Panc1 (cell line): ENCODE data around the gene KCNG2. TPM values are rescaled to one million over a fixed set of nuclear protein-coding genes. Genes with fewer than 3 reads are reported as not detected.

ENCODE experiments used
- ATAC-seq: fragments of 200-7000 bp; cut with Tn5 transposase; 2 replicates; pipeline ENCODE4 v1.9.1; 2020; ENCODE audit warnings: mild to moderate bottlenecking, moderate library complexity
- BruUV-seq: library from RNA; stranded (reverse); fragments of 400-500 nt; replicated peaks from 2 replicates; lab custom pipeline; 2021; lab: Mats Ljungman, UMichigan
- CTCF ChIA-PET: fragments of 300-600 bp; sonication (Branson Sonifier 250); formaldehyde crosslinking; loops from one replicate; lab custom pipeline; 2022; ENCODE audit warnings: antibody characterized with exemption; lab: Charles Lee
- POLR2A ChIA-PET: fragments of 300-600 bp; sonication (Branson Sonifier 250); formaldehyde crosslinking; loops from one replicate; lab custom pipeline; 2022; ENCODE audit warnings: antibody characterized with exemption; lab: Charles Lee
- DNase-seq: peaks from one replicate; pipeline ENCODE4 v3.0.0-alpha.2; 2010; ENCODE audit warnings: low read depth, low spot score
- H3K27ac ChIP-seq: 2 replicates; pipeline ENCODE4 v1.5.1; 2011; ENCODE audit warnings: mild to moderate bottlenecking, low read length, inconsistent platforms
- H3K27me3 ChIP-seq: fragments of 200-500 bp; sonication (Bioruptor generic); 2 replicates; pipeline ENCODE4 v1.6.0; 2014; ENCODE audit warnings: low read length, inconsistent platforms; ENCODE audit not compliant: control insufficient read depth, insufficient read depth
- H3K36me3 ChIP-seq: fragments of 200-500 bp; sonication (Bioruptor generic); 2 replicates; pipeline ENCODE4 v1.5.1; 2014; ENCODE audit warnings: inconsistent platforms, mild to moderate bottlenecking, low read length, moderate library complexity; ENCODE audit not compliant: control insufficient read depth, insufficient read depth
- H3K4me1 ChIP-seq: 2 replicates; pipeline ENCODE4 v1.5.1; 2011; ENCODE audit warnings: inconsistent platforms, mild to moderate bottlenecking, low read length, moderate library complexity; ENCODE audit not compliant: control insufficient read depth, insufficient read depth
- H3K4me3 ChIP-seq, 2 experiments: 2 replicates each; pipeline ENCODE4 v1.5.1; 2011 to 2012; ENCODE audit warnings: low read depth in 2 of 2, low read length in 2 of 2, mild to moderate bottlenecking in 2 of 2, inconsistent platforms in 1 of 2, moderate library complexity in 1 of 2
- H3K9me3 ChIP-seq: fragments of 200-500 bp; sonication (Bioruptor generic); 2 replicates; pipeline ENCODE4 v1.5.1; 2014; ENCODE audit warnings: low read depth, mild to moderate bottlenecking, inconsistent platforms, low read length, moderate library complexity; ENCODE audit not compliant: control insufficient read depth, insufficient read depth
- CTCF ChIP-seq: fragments of 450-650 bp; IDR thresholded peaks from 2 replicates; pipeline ENCODE4 v1.5.1; 2017; ENCODE audit warnings: mild to moderate bottlenecking
- POLR2AphosphoS5 ChIP-seq: IDR thresholded peaks from 2 replicates; pipeline ENCODE4 v1.6.1; 2012; ENCODE audit warnings: mild to moderate bottlenecking, low read depth, low read length, moderate library complexity
- REST ChIP-seq, 2 experiments: IDR thresholded peaks; 2 replicates each; pipeline ENCODE4 v1.6.1; 2011 to 2012; ENCODE audit warnings: low read depth in 2 of 2, control low read depth in 1 of 2, low read length in 1 of 2, mild to moderate bottlenecking in 1 of 2, moderate library complexity in 1 of 2; ENCODE audit not compliant: insufficient read depth in 1 of 2
- SIN3A ChIP-seq: IDR thresholded peaks from 2 replicates; pipeline ENCODE4 v1.6.1; 2012; ENCODE audit warnings: low read depth, mild to moderate bottlenecking, low read length, moderate library complexity, borderline replicate concordance; ENCODE audit not compliant: insufficient read depth
- TCF7L2 ChIP-seq: IDR thresholded peaks from 2 replicates; pipeline ENCODE4 v1.6.1; 2011; ENCODE audit warnings: mild to moderate bottlenecking, low read depth, low read length, inconsistent platforms
- in situ Hi-C: cut with HindIII; loops from 2 replicates; pipeline ENCODE4 v1.10.0; 2016; ENCODE audit warnings: low sequenced_read_pairs, low pct_unique_long_range_greater_than_20kb
- intact Hi-C: fragments of 100-400 bp; cut with micrococcal nuclease; formaldehyde crosslinking; loops from one replicate; pipeline ENCODE4 v1.10.0; 2022; ENCODE audit not compliant: unreplicated experiment
- total RNA-seq: library from RNA; stranded (reverse); gene quantifications from one replicate; pipeline ENCODE4 v1.2.1, GENCODE V29; 2021; ENCODE audit not compliant: unreplicated experiment

KCNG2 gene
- total RNA-seq, 1 experiment from 2014 or later, result not detected

- H3K9me3 ChIP-seq, result no peaks in the 10 kb centered on the region
- in situ Hi-C loops, result no loop called here
- POLR2A ChIA-PET, result no interaction called here
- BruUV-seq, result no TSS peak
- ATAC-seq (no peak), DNase-seq (no peak)
- no peak for TF ChIP-seq POLR2AphosphoS5
- no peak for TF ChIP-seq CTCF
- TF ChIP-seq TCF7L2, result no peak
- TF ChIP-seq REST (IDR thresholded peaks at IDR 0.05; ENCODE audit: insufficient read depth in 1 of 2, low read depth in 2 of 2, low read length in 1 of 2), result no peak
- 0 out of 2 replicates have a peak, but pooled peaks cover 3% of the 10 kb centered on the region for H3K4me1 ChIP-seq
- no peak overlapping the region for H3K27ac ChIP-seq
- CTCF ChIA-PET, result no interaction called here
- peaks cover 5% of the 10 kb centered on the region; the same call in 1 of the 2 replicates for H3K27me3 ChIP-seq
- H3K4me3 ChIP-seq, result no peak overlapping the region
- H3K36me3 ChIP-seq, result no peaks in the 10 kb centered on the region
- intact Hi-C loops, result no loop called here
These were observed 3.5 kb downstream of the KCNG2 start for GRCh38 chr18:79801217-79801616.

GRCh38 chr18:79801641-79802040 is 3.9 kb downstream of the KCNG2 start:
- in situ Hi-C loops, result no loop called here
- peaks cover 5% of the 10 kb centered on the region; the same call in 1 of the 2 replicates for H3K27me3 ChIP-seq
- POLR2A ChIA-PET, result no interaction called here

More at GRCh38 chr18:79801641-79802040, 3.9 kb downstream of the KCNG2 start:
- Histone ChIP-seq H3K36me3 (no peaks in the 10 kb centered on the region), H3K4me1 (0 out of 2 replicates have a peak, but pooled peaks cover 2% of the 10 kb centered on the region), H3K27ac (no peak overlapping the region), H3K9me3 (no peaks in the 10 kb centered on the region), H3K4me3 (no peak overlapping the region)
- intact Hi-C loops, result no loop called here
- BruUV-seq, result no TSS peak
- TF ChIP-seq TCF7L2 (no peak), REST (IDR thresholded peaks at IDR 0.05; ENCODE audit: insufficient read depth in 1 of 2, low read depth in 2 of 2, low read length in 1 of 2) (no peak), SIN3A (no peak), POLR2AphosphoS5 (no peak), CTCF (no peak)
- CTCF ChIA-PET, result no interaction called here
- ATAC-seq, result no peak
- no peak for DNase-seq
